Endometrial microvascular endothelial cells (primary cell): ENCODE data around the gene ADARB2. TPM values are rescaled to one million over a fixed set of nuclear protein-coding genes. Genes with fewer than 3 reads are reported as not detected.
"Not testable (repeated sequence)": the region's sequence is repeated elsewhere in the genome, so short reads cannot be mapped to it uniquely, and the experiment has no call there.

ENCODE experiments used
- in situ Hi-C: cut with HindIII; loops from 2 replicates; pipeline ENCODE4 v1.10.0; 2017; ENCODE audit warnings: low sequenced_read_pairs, low pct_unique_long_range_greater_than_20kb; ENCODE audit errors: inconsistent ontology term
- total RNA-seq: library from RNA; depleted of rRNA; stranded (reverse); fragments of >200 nt; gene quantifications from one replicate; pipeline ENCODE4 v1.2.3, GENCODE V29; 2015; ENCODE audit errors: inconsistent ontology term

The ADARB2 gene
- total RNA-seq, 1 donor from 2014 or later = not detected

DNA sequence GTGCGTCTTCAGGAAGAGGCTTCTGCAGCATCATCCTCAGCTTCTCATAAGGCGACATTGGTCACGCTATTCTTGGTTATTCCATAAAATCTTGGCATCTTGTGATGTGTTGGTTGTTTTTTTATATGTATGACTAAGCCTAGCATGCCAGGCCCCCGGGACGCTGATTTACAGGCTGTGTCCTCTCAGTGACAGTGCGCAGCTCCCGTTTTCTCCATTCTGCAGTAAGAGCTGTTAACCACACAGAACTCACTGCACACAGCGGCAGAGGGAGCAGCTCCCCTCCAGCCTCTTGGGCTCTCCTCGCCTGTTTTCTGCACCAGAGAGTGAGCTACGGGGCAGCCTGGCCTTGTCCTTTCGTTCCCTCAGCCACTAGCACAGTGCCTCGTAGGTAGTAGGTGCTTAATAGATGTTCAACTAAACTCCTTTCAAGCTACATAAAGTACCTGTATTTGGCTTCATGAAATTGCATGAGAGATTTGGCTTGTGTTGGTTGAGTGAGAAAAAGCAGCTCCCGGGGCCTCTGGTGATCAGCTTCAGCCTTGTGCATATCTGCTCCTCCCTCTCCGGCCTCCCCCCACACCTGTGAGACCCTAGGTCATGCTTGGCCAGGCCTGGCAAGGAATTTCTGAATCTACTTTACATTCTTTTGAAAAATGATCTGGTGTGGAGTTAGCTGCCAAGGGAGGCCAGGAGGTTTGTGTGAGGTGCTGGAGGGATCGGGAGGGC, 564.9 kb downstream of the ADARB2 start:
- in situ Hi-C loops = no loop called here

- in situ Hi-C loops = no loop called here
Observed at GRCh38 chr10:1171586-1171985, 565.7 kb downstream of the ADARB2 start.

DNA sequence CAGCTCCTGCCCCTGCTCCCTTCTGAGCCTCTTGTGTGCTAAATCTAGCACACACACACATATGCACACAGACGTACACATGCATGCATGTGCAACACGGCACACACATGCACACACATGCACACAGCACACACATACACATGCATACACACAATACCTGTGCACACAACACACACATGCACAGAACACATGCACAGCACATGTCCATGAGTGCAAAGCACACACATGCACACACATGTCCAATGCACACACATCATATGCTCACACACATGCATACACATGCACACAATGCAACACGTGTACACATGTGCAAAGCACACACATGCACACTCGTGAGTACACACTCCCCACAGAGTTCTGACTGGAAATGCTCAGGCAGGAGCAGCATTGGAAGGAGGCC, 566.1 kb downstream of the ADARB2 start:
- in situ Hi-C loops = no loop called here

DNA sequence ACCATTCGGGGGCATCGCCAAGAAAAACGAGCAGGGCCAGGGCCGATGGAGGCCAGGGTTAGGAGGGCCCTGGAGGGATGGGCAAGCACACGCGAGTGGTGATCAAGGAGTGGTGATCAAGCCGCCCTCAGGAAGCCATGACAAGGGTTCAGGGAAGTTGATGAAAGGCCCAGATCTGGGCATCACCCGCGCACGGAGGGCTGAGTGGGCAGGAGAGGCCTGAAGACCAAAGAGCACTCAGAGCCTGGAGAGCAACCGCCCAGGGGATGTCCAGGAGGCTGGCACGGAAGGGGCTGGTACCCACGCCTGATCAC, 566.5 kb downstream of the ADARB2 start:
- in situ Hi-C loops = no loop called here

DNA sequence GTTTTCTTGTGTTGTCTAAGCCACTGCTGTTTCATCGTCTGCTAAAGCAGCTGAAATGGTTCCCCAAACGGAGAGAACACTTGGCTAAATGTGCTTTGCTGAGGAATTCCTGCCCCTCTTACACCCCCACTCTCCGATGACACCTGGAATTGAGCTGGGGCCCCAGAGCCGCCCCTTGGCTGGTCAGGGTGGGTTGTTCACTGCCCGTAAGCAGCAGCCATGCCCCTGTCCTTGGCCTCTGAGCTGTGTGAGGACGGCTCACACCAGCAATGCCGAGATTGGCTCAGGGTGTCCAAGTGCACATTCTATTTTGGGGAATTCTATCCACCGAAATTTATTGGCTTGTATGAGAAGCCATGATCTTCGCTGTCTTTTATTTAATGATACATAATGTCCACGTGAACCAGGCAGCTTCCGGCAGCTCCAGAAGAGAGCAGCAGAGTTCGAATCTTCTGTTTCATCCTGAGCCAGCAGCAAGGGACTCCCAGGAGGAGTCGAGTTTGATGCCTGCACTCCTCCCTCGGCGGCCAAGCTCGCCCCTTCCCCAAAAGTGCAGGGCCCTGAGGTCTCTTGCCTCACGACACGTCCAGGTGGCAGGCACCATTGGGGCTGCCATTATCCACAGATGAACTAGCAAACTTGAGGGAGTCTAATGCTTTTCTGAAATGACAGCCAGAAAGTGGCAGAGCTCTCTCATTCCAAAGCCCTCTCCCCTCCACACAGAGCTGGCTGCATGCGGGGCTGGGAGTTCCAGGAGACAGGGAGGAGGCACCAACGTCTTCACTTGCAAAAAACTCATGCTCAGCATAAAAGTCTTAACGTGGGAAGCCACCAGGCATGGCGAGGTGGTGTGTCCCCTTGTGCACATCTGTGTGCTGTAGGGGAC, 567.1 kb downstream of the ADARB2 start:
- in situ Hi-C loops = no loop called here

GRCh38 chr10:1169186-1169885, 568.0 kb downstream of the ADARB2 start:
- in situ Hi-C loops = no loop called here

DNA sequence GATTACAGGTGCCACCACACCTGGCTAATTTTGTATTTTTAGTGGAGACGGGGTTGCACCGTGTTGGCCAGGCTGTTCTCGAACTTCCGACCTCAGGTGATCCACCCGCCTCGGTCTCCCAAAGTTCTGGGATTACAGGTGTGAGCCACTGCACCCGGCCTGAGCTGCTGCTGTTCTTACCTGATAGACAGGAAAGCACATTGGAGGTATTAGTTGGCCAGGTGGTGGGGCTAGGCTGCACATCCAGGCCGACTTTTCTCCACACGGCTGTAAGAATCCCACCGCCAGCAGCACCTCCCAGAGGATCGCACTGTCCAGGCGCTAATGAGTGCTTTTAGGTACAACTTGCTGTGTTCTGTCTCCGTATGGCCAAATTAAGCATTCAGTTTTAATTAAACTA, 568.6 kb downstream of the ADARB2 start:
- in situ Hi-C loops = no loop called here

GRCh38 chr10:1166828-1167275, 570.5 kb downstream of the ADARB2 start:
- in situ Hi-C loops = no loop called here

DNA sequence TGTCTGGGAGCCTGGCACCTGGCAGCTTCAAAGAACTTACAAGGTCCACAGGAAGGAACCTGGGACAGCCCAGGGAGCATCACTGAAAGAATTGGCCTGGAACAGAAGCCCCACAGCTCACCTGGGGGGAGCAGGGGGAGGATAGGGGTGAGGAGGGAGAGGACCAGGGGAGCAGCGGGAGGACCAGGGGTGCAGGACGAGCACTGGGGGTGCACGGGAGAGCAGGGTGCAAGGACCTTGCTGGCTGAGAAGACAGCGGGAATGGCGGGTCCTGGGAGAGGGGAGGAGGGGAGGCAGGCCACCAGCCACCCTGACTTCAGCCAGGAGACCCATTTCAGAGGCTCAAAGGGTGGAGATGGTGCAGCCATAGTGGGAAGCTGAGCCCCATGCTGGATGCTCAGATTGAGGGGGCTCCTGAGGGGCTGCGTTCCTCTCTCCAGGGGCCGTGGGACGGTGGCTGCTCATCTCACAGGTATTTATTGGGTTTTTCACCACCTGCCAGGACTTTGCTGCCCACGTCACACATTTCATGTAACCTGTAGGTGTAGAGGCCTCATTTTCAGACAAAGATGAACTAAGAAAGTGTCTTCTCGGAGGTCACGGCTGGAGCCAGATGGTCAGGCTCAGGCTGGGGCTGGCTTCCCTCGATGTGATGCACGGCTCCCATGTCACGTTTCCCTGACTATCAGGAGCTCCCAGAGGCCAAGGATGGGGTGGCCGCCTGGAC, 571.1 kb downstream of the ADARB2 start:
- in situ Hi-C loops = no loop called here

DNA sequence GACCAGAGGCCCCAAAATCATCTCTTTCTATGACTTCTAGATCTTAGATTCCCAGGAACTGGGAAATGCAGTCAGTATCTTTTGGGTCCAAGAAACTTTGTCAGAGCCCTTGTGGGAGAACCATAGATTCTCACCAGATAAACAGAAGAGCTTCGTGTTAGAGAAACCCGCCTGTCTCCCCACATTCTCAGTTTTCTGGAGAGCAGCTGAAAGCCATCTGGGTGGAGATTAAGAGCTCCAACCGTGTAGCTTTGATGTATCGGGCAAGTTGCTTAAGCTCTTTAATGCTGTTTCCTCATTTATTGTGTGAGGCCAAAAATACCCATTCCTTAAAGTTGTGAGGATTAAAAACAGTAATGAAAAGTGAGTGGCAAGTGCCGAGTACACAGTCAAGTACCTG, 573.5 kb downstream of the ADARB2 start:
- in situ Hi-C loops = no loop called here

DNA sequence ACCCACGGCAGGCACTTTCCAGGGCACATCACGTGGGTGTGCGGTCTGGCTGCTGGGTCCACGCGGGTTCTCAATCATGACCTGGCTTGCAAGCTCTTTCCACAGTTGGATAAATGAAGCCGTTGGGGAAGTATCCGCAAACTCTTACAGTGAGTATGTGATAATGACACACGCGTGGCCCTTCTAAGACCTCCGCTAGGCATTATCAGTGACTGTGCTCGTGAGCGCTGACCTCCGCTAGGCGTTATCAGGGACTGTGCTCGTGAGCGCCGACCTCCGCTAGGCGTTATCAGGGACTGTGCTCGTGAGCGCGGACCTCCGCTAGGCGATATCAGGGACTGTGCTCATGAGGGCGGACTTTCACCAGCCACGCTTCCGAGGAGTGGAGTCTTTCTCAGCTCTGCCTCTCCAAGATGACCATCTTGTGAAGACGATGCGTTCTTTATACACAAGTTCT, 574.1 kb downstream of the ADARB2 start:
- in situ Hi-C loops = no loop called here

GRCh38 chr10:1162481-1163203, 574.7 kb downstream of the ADARB2 start:
- in situ Hi-C loops = no loop called here

DNA sequence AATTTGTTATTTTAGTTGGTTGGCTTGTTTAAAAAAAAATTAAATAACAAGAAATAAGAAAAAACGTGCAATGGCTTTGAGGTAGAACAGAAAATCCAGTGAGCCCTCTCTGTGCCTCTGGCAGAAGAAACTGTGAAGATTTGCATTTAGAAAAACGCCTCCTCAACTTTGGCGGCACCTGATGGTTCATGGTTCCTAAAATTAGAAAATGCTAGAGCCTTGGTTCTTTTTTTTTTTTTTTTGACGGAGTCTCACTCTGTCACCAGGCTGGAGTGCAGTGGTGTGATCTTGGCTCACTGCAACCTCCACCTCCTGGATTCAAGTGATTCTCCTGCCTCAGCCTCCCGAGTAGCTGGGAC, 576.0 kb downstream of the ADARB2 start:
- in situ Hi-C loops = not testable (repeated sequence)

DNA sequence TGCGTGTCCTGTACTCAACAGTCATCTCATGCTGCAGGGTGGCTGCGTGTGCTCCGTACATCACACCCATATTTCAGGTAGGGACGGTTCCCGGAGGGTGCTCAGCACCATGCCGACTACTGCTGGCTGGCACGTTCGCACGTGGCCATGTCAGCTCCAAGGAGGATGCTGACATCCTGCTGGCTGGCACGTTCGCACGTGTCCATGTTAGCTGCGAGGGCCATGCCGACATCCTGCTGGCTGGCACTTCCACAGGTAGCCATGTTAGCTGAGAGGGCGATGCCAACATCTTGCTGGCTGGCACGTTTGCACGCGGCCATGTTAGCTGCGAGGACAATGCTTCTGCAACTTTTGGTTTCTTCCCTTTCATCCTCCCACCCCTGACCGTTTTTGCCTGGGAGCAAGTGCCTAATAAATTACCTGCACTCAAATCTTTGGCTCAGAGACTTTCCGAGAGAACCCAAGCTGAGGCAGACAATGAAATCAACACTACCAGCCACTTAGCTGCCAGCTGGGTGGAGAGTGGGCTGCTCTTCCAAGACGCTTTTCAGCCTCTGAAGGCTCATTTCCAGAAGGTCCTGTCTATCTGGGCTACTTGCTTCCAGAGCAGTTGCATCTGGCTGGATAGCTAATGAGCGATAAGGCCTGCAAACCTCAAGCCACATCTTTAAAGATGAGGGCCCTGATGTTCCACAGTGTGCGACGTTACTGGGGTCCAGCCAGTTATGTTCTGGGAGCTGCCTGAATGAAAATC, 576.6 kb downstream of the ADARB2 start:
- in situ Hi-C loops = no loop called here

DNA sequence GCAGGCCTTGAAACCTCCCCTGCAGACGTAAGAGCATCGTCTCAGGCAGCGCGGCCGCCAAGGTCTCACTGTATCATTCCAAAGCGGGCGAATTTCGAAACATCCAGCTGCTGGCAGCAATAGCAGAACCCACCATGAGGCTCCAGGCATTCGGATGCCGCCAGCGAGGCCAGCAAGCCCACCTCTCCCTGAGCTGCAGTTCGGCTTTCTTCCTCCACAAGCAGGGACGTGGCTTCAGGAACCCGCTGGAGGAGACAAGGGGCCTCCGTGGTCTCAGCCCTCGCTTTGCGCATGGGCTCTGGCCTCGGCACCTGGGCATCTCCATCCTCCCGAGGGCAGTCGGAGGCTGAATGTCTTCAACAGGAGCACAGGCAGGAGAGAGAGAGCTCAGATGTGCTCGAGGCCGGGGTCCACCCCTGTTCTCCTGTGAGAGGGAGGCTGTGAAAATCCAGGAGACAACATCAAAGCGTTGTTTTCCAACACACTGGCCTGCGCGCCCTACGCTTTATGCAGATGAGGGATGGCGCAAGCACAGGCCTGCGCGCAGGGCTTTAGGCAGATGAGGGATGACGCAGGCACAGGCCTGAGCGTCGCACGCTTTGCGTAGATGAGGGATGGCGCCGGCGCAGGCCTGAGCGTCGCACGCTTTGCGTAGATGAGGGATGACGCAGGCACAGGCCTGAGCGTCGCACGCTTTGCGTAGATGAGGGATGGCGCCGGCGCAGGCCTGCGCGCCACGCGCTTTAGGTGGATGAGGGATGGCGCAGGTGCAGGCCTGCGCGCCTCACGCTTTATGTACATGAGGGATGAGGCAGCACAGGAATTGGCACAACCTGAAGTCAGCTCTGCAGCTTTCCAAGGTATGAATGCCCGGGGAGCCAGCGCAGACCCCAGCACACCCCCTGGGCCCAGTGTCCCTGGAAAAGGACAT, 577.9 kb downstream of the ADARB2 start:
- in situ Hi-C loops = no loop called here

GRCh38 chr10:1158536-1158935, 578.8 kb downstream of the ADARB2 start:
- in situ Hi-C loops = not testable (repeated sequence)

- in situ Hi-C loops = no loop called here
Observed at GRCh38 chr10:1158066-1158465, 579.3 kb downstream of the ADARB2 start.
